GM12891 (cell line): Measurements from ENCODE around the gene IQSEC2.

Source experiments
- PAX5 ChIP-seq: IDR thresholded peaks from 2 replicates; pipeline ENCODE4 v1.6.1; 2011; ENCODE audit warnings: low read length, moderate library complexity, mild to moderate bottlenecking; ENCODE audit not compliant: insufficient read depth, severe bottlenecking
- POLR2A ChIP-seq: IDR thresholded peaks from 2 replicates; pipeline ENCODE4 v1.6.1; 2011; ENCODE audit warnings: low read depth, low read length, control low read depth
- POLR2AphosphoS5 ChIP-seq: IDR thresholded peaks from 2 replicates; pipeline ENCODE4 v1.6.1; 2011; ENCODE audit warnings: low read depth, low read length, control low read depth
- POU2F2 ChIP-seq: IDR thresholded peaks from 2 replicates; pipeline ENCODE4 v1.6.1; 2011; ENCODE audit warnings: low read depth, mild to moderate bottlenecking, control low read depth, low read length, moderate library complexity
- SPI1 ChIP-seq: IDR thresholded peaks from 2 replicates; pipeline ENCODE4 v1.6.1; 2011; ENCODE audit warnings: low read depth, low read length, control low read depth
- TAF1 ChIP-seq: IDR thresholded peaks from 2 replicates; pipeline ENCODE4 v1.6.1; 2011; ENCODE audit warnings: low read depth, low read length, control low read depth

- TF ChIP-seq POLR2AphosphoS5 = no peak
- TF ChIP-seq POLR2A = no peak
- TF ChIP-seq SPI1 = no peak
- no peak for TF ChIP-seq TAF1
- TF ChIP-seq PAX5 = no peak
- no peak for TF ChIP-seq POU2F2
Measured at GRCh38 chrX:53324085-53324484, 42.7 kb upstream of the IQSEC2 start.
